BE2C (cell line): ENCODE results near the gene PTPN6.

Source experiments
- DNase-seq: peaks from one replicate; pipeline ENCODE4 v3.0.0-alpha.2; 2020
- H3K27me3 ChIP-seq: fragments of 250-450 bp; sonication (Bioruptor Pico); 2 replicates; pipeline ENCODE4 v1.5.1; 2020; ENCODE audit warnings: mild to moderate bottlenecking
- H3K36me3 ChIP-seq: fragments of 250-450 bp; sonication (Bioruptor Pico); 2 replicates; pipeline ENCODE4 v1.5.1; 2020; ENCODE audit warnings: mild to moderate bottlenecking
- H3K4me1 ChIP-seq: fragments of 250-450 bp; sonication (Bioruptor Pico); 2 replicates; pipeline ENCODE4 v1.5.1; 2020
- H3K4me3 ChIP-seq: 2 replicates; pipeline ENCODE4 v1.5.1; 2011; ENCODE audit warnings: low read depth, low read length
- H3K9me3 ChIP-seq: fragments of 250-450 bp; sonication (Bioruptor Pico); 2 replicates; pipeline ENCODE4 v1.5.1; 2020
- CTCF ChIP-seq: IDR thresholded peaks from 2 replicates; pipeline ENCODE4 v1.5.1; 2012; ENCODE audit warnings: mild to moderate bottlenecking, low read depth, low read length

PTPN6 gene

DNA sequence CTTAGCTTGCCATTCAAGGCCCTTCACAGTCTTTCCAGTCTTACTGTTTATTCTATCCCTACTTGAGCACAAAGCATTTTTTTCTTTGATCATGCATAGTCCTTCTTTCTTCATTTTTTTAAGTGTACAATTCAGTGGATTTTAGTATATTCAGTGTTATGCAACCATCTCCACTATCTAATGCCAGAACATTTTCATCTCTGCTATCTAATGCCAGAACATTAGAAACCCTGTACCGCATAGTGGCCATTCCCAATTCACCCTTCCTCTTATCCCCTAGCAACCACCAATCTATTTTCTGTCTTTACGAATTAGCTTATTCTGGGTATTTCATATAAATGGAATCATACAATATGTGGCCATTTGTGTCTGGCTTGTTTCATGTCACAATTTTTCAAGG, 53.7 kb downstream of the PTPN6 start:
- Histone ChIP-seq H3K36me3 (peaks cover 17% of the 10 kb centered on the region; the same call in 1 of the 2 replicates), H3K27me3 (no peaks in the 10 kb centered on the region), H3K4me1 (no peaks in the 10 kb centered on the region), H3K9me3 (no peaks in the 10 kb centered on the region), H3K4me3 (no peak overlapping the region)
- no peak for TF ChIP-seq CTCF
- DNase-seq: no peak

DNA sequence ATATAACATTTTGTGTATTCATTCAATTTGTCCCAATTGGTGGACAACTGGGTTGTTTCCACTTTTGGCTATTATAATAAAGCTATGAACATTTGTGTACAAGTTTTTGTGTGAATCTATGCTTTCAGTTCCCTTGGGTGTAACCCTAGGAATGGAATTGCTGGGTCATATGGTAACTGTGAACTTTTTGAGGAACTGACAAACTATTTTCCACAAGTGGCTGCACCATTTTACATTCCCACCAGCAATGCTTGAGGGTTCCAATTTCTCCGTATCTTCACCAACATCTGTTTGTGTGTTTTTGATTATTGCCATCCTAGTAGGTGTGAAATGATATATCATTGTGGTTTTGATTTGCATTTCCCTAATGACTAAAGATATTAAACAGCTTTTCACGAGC, 54.2 kb downstream of the PTPN6 start:
- DNase-seq: no peak
- no peak for TF ChIP-seq CTCF
- no peaks in the 10 kb centered on the region for H3K9me3 ChIP-seq
- no peaks in the 10 kb centered on the region for H3K4me1 ChIP-seq
- no peak overlapping the region for H3K4me3 ChIP-seq
- no peaks in the 10 kb centered on the region for H3K27me3 ChIP-seq
- H3K36me3 ChIP-seq: peaks cover 19% of the 10 kb centered on the region

GRCh38 chr12:7006639-7007038, 55.5 kb downstream of the PTPN6 start:
- no peak for DNase-seq
- Histone ChIP-seq H3K27me3 (no peaks in the 10 kb centered on the region), H3K4me3 (no peak overlapping the region), H3K36me3 (peaks cover 22% of the 10 kb centered on the region), H3K9me3 (no peaks in the 10 kb centered on the region), H3K4me1 (no peaks in the 10 kb centered on the region)
- TF ChIP-seq CTCF: no peak

DNA sequence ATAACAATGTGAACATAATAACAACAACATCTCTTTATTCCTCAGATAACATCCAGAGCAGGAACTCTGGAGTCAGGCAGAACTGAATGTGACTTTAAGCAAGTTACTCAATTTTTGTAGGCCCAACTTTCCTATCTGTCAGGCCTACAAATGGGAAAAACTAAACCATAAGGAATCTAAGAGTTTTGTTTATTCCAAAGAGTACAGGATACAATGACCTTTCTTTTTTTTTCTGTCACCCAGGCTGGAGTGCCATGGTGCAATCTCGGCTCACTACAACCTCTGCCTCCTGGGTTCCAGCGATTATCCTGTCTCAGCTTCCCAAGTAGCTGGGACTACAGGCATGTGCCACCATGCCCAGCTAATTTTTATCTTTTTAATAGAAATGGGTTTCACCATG, 57.7 kb downstream of the PTPN6 start:
- no peaks in the 10 kb centered on the region for H3K9me3 ChIP-seq
- peaks cover 23% of the 10 kb centered on the region for H3K36me3 ChIP-seq
- H3K27me3 ChIP-seq: no peaks in the 10 kb centered on the region
- H3K4me3 ChIP-seq: no peak overlapping the region
- H3K4me1 ChIP-seq: peaks cover 11% of the 10 kb centered on the region
- no peak for DNase-seq
- TF ChIP-seq CTCF: no peak

GRCh38 chr12:7009512-7009911, 58.4 kb downstream of the PTPN6 start:
- Histone ChIP-seq H3K4me1 (peaks cover 11% of the 10 kb centered on the region), H3K27me3 (no peaks in the 10 kb centered on the region), H3K4me3 (no peak overlapping the region), H3K9me3 (no peaks in the 10 kb centered on the region), H3K36me3 (peaks cover 19% of the 10 kb centered on the region)
- TF ChIP-seq CTCF: no peak
- no peak for DNase-seq
